Stomach (tissue), 4 donors: ENCODE data around the gene GPNMB.
A peak's percentile ranks its signal among the peaks of the same experiment; 100 is the strongest.

ENCODE experiments used
- POLR2A ChIP-seq, 4 donors: fragments of 450-650 bp; IDR thresholded peaks; one replicate each; pipeline ENCODE4 v1.6.1; 2016; ENCODE audit warnings: antibody characterized with exemption in 4 of 4, control low read depth in 2 of 4, mild to moderate bottlenecking in 1 of 4, moderate library complexity in 1 of 4
- TF ChIP-seq, protein P1 (sequence below), 7 experiments: fragments of 450-650 bp in 4 of 7; fragments of 200-600 bp in 3 of 7; sonication (generic) in 3 of 7; IDR thresholded peaks; one replicate each; pipeline ENCODE4 v1.5.1; 2016 to 2019; ENCODE audit warnings: antibody characterized with exemption in 7 of 7, control low read depth in 2 of 7, mild to moderate bottlenecking in 1 of 7

DNA sequence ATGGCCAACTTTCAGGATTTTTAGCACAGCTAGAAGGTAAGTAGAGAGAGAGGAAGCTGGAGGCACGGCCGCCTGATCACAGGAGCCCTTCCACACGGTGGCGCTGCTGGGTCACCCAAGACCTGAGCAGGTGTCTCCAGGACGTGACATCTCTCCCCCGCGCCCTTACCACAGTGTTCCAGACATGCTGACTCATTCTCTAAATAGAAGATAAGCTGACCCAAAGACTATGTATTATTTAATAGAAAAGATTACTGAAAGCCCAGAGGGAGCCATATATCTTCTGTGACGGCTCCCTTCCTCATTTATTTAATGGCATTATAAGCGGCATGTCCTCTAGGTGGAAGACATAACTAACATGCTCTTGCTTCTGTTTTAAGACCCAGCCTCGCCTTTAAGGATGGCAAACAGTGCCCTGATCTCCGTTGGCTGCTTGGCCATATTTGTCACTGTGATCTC lies 26.6 kb downstream of the GPNMB start:
- TF ChIP-seq POLR2A (IDR thresholded peaks at IDR 0.05) = no peak
- TF ChIP-seq, protein P1, sequence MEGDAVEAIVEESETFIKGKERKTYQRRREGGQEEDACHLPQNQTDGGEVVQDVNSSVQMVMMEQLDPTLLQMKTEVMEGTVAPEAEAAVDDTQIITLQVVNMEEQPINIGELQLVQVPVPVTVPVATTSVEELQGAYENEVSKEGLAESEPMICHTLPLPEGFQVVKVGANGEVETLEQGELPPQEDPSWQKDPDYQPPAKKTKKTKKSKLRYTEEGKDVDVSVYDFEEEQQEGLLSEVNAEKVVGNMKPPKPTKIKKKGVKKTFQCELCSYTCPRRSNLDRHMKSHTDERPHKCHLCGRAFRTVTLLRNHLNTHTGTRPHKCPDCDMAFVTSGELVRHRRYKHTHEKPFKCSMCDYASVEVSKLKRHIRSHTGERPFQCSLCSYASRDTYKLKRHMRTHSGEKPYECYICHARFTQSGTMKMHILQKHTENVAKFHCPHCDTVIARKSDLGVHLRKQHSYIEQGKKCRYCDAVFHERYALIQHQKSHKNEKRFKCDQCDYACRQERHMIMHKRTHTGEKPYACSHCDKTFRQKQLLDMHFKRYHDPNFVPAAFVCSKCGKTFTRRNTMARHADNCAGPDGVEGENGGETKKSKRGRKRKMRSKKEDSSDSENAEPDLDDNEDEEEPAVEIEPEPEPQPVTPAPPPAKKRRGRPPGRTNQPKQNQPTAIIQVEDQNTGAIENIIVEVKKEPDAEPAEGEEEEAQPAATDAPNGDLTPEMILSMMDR (IDR thresholded peaks at IDR 0.05) = peak in 5 of 7 experiments; percentile 42 to 77 (median 66)
